ENCODE measurements around the gene MAGIX. TPM values are rescaled to one million over a fixed set of nuclear protein-coding genes. Genes with fewer than 3 reads are reported as not detected.

The MAGIX gene
- polyA plus RNA-seq, 1 of the 3 experiments (the other 2 are of a cell fraction), result 1.1 TPM

GRCh38 chrX:49209434-49210251 lies 47.1 kb downstream of the MAGIX start:
- Histone ChIP-seq H3K4me2 (no peak overlapping the region), H3K4me1 (ENCODE audit: control insufficient read depth in 1 of 2, insufficient read depth in 2 of 2, low read depth in 1 of 2, low read length in 1 of 2) (no peaks in the 10 kb centered on the region), H3K9ac (no peak overlapping the region), H3K36me3 (replicated peaks in 1 of 2; ENCODE audit: control insufficient read depth in 1 of 2, insufficient read depth in 2 of 2, low read length in 1 of 2) (no peaks in the 10 kb centered on the region), H3K79me2 (ENCODE audit: insufficient read depth) (no peaks in the 10 kb centered on the region), H2AFZ (ENCODE audit: low read depth) (no peak overlapping the region), H3K27me3 (ENCODE audit: insufficient read depth) (peaks cover 25% of the 10 kb centered on the region), H3F3A (replicated peaks; ENCODE audit: insufficient read depth) (no peaks in the 10 kb centered on the region), H3K9me3 (no peaks in the 10 kb centered on the region), H3K4me3 (ENCODE audit: low read depth in 2 of 2, low read length in 1 of 2) (no peak overlapping the region), H3K9me2 (no peaks in the 10 kb centered on the region), H4K20me1 (ENCODE audit: insufficient read depth) (no peaks in the 10 kb centered on the region), H3K27ac (ENCODE audit: low read depth in 2 of 2, low read length in 1 of 2) (no peak overlapping the region)
- ChIA-PET CTCF (interaction anchor here (0.7 to 2.5 kb wide), 2 partner anchors 17 to 54 kb away, joined by 4 to 9 read pairs; no protein-coding TSS in a partner anchor), POLR2A (no interaction called here)
- WGBS (ENCODE audit: low lambda C conversion rate), result 35% methylated on average over 27 of the region's 28 CpGs
- TF ChIP-seq SIN3A (IDR thresholded peaks at IDR 0.05; ENCODE audit: borderline replicate concordance, low read depth, low read length) (no peak), GATA2 (CRISPR knock-in tag; IDR thresholded peaks at IDR 0.05) (no peak), MXI1 (IDR thresholded peaks at IDR 0.05; ENCODE audit: low read depth, low read length) (no peak), FOXJ3 (CRISPR knock-in tag; IDR thresholded peaks at IDR 0.05) (no peak), FOSL2 (IDR thresholded peaks at IDR 0.05; ENCODE audit: borderline replicate concordance, low read depth) (no peak), NRF1 (IDR thresholded peaks at IDR 0.05; ENCODE audit: low read depth, low read length) (no peak), USF2 (IDR thresholded peaks at IDR 0.05; ENCODE audit: borderline replicate concordance, low read depth, low read length) (no peak)
- TF ChIP-seq, protein P1, sequence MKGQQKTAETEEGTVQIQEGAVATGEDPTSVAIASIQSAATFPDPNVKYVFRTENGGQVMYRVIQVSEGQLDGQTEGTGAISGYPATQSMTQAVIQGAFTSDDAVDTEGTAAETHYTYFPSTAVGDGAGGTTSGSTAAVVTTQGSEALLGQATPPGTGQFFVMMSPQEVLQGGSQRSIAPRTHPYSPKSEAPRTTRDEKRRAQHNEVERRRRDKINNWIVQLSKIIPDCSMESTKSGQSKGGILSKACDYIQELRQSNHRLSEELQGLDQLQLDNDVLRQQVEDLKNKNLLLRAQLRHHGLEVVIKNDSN (IDR thresholded peaks at IDR 0.05; ENCODE audit: borderline replicate concordance, low read depth), result no peak
- DNase-seq, result no peak

DNA sequence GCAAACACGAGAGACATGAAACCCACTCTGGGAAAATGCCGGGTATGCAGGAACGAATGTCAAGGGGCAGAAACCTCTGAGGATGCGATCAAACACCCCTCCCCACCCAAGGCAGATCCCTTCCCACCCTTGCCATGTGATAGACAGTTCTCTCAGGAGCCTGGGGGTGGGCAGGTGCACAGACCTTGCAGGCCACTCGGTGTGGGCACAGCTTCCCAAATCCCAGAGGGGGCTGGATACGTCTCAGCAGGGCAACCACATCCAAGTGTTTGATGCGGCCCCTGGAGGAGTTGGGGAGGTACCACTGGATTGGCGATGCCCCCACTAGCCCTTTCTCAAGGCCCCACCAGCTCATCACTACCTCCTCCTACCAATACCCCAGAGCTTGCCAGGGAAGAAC lies 47.8 kb downstream of the MAGIX start:
- Histone ChIP-seq H3K9me2 (no peaks in the 10 kb centered on the region), H3K9me3 (no peaks in the 10 kb centered on the region), H3K36me3 (replicated peaks in 1 of 2; ENCODE audit: control insufficient read depth in 1 of 2, insufficient read depth in 2 of 2, low read length in 1 of 2) (no peaks in the 10 kb centered on the region), H4K20me1 (ENCODE audit: insufficient read depth) (no peaks in the 10 kb centered on the region), H3K4me2 (no peak overlapping the region), H3K4me3 (ENCODE audit: low read depth in 2 of 2, low read length in 1 of 2) (no peak overlapping the region), H3K79me2 (ENCODE audit: insufficient read depth) (no peaks in the 10 kb centered on the region), H3K9ac (no peak overlapping the region), H2AFZ (ENCODE audit: low read depth) (no peak overlapping the region), H3K4me1 (ENCODE audit: control insufficient read depth in 1 of 2, insufficient read depth in 2 of 2, low read depth in 1 of 2, low read length in 1 of 2) (no peaks in the 10 kb centered on the region), H3K27ac (ENCODE audit: low read depth in 2 of 2, low read length in 1 of 2) (no peak overlapping the region), H3K27me3 (ENCODE audit: insufficient read depth) (peaks cover 20% of the 10 kb centered on the region; the same call in 1 of the 2 replicates), H3F3A (replicated peaks; ENCODE audit: insufficient read depth) (no peaks in the 10 kb centered on the region)
- 17% methylated on average over 6 of the region's 8 CpGs for WGBS (ENCODE audit: low lambda C conversion rate)
- POLR2A ChIA-PET, result no interaction called here
- CTCF ChIA-PET, result interaction anchor here (2.5 kb wide), 1 partner anchor 18 kb away, joined by 9 read pairs; no protein-coding TSS in a partner anchor
- no peak for TF ChIP-seq CHD2 (IDR thresholded peaks at IDR 0.05; ENCODE audit: low read length, partially characterized antibody)
- TF ChIP-seq, protein P2, sequence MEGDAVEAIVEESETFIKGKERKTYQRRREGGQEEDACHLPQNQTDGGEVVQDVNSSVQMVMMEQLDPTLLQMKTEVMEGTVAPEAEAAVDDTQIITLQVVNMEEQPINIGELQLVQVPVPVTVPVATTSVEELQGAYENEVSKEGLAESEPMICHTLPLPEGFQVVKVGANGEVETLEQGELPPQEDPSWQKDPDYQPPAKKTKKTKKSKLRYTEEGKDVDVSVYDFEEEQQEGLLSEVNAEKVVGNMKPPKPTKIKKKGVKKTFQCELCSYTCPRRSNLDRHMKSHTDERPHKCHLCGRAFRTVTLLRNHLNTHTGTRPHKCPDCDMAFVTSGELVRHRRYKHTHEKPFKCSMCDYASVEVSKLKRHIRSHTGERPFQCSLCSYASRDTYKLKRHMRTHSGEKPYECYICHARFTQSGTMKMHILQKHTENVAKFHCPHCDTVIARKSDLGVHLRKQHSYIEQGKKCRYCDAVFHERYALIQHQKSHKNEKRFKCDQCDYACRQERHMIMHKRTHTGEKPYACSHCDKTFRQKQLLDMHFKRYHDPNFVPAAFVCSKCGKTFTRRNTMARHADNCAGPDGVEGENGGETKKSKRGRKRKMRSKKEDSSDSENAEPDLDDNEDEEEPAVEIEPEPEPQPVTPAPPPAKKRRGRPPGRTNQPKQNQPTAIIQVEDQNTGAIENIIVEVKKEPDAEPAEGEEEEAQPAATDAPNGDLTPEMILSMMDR (IDR thresholded peaks at IDR 0.05), result no peak
- no peak for DNase-seq

Measured in SK-N-SH (cell line).